ENCODE results near the gene MIB2.

DNA sequence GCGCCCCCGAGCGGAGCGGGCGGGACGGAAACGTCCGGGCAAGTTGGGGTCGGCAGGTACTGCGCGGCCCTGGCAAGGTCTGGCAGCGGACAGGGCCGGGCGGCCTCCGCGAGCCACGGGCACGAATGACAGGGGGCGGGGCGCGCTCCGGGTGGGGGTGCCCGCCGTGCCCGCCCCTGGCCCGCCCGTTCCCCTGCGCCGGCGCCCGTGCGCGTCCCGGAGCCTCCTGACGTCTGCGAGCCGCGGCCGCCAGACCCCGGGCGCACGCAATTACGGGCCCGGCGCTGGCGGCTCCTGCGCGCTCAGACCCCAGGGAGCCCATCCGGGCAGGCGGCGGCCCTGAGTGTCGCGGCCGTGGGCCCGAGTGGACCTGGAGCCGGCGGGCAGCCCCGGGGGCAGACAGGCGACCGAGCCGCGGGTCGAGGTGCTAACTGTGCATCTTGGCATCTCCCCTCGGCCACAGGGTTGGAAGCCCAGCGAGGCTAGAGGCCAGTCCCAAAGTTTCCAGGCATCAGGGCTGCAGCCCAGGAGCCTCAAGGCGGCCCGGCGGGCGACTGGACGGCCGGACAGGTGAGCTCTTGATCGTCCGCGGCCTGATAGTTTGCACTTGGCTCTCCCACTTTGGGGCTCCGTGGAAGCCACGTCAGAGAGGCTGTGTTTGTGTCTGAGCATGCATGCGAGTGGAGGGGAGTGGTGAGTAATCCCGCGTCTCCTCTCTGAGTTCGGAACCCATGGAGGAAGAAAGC, 918 bp downstream of the MIB2 start:
- TF ChIP-seq, protein P1, sequence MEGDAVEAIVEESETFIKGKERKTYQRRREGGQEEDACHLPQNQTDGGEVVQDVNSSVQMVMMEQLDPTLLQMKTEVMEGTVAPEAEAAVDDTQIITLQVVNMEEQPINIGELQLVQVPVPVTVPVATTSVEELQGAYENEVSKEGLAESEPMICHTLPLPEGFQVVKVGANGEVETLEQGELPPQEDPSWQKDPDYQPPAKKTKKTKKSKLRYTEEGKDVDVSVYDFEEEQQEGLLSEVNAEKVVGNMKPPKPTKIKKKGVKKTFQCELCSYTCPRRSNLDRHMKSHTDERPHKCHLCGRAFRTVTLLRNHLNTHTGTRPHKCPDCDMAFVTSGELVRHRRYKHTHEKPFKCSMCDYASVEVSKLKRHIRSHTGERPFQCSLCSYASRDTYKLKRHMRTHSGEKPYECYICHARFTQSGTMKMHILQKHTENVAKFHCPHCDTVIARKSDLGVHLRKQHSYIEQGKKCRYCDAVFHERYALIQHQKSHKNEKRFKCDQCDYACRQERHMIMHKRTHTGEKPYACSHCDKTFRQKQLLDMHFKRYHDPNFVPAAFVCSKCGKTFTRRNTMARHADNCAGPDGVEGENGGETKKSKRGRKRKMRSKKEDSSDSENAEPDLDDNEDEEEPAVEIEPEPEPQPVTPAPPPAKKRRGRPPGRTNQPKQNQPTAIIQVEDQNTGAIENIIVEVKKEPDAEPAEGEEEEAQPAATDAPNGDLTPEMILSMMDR (conservative IDR thresholded peaks at IDR 0.05 in 1 of 2, IDR thresholded peaks at IDR 0.05 in 1 of 2; ENCODE audit: low read depth in 1 of 2, low read length in 2 of 2), result no peak
- no peak for TF ChIP-seq EZH2 (IDR thresholded peaks at IDR 0.05; ENCODE audit: low read length, missing control alignments)
